ENCODE data around the gene ARHGAP6. TPM values are rescaled to one million over a fixed set of nuclear protein-coding genes. Genes with fewer than 3 reads are reported as not detected.

ARHGAP6 gene
- total and polyA plus RNA-seq, 2 of the 13 experiments (the other 11 are each of a cell fraction or from before 2014, with no cell fraction given) = 0.11 TPM; not detected in 1

- TF ChIP-seq FUBP1 (CRISPR knock-in tag; IDR thresholded peaks at IDR 0.05; ENCODE audit: borderline replicate concordance) (no peak), ZSCAN29 (CRISPR knock-in tag; conservative IDR thresholded peaks at IDR 0.05) (no peak), SMARCE1 (IDR thresholded peaks at IDR 0.05; ENCODE audit: borderline replicate concordance) (no peak)
Observed at GRCh38 chrX:11209798-11210414, 455.8 kb downstream of the ARHGAP6 start (continued).

GRCh38 chrX:11206716-11207115 lies 459.0 kb downstream of the ARHGAP6 start:
- BruUV-seq (replicated peaks) = no TSS peak
- Histone ChIP-seq H3K4me2 (ENCODE audit: low read depth, low read length) (no peak overlapping the region), H3K9me3 (ENCODE audit: low read length) (no peaks in the 10 kb centered on the region), H3K27me3 (ENCODE audit: control insufficient read depth in 1 of 2, insufficient read depth in 2 of 2, low read length in 2 of 2) (no peaks in the 10 kb centered on the region), H3K9ac (ENCODE audit: insufficient read depth, low read depth, low read length) (no peak overlapping the region), H3K27ac (ENCODE audit: extremely low read length, insufficient read depth, low read length) (no peak overlapping the region), H3K4me3 (replicated peaks in 1 of 3; ENCODE audit: insufficient read depth in 1 of 3, low read depth in 2 of 3, low read length in 3 of 3) (no peak overlapping the region), H4K20me1 (ENCODE audit: insufficient read depth, low read length) (no peaks in the 10 kb centered on the region), H3K36me3 (replicated peaks in 1 of 2; ENCODE audit: control insufficient read depth in 1 of 2, insufficient read depth in 2 of 2, low read length in 2 of 2) (no peaks in the 10 kb centered on the region), H2AFZ (ENCODE audit: low read length) (no peak overlapping the region), H3K79me2 (ENCODE audit: insufficient read depth, low read length) (no peaks in the 10 kb centered on the region), H3K4me1 (ENCODE audit: insufficient read depth, low read length) (no peaks in the 10 kb centered on the region)
- 0% methylated on average over 1 of the region's 1 CpG for WGBS (ENCODE audit: low lambda C conversion rate)
- in situ Hi-C loops (cut with HindIII; ENCODE audit: extremely low pct_ligation_motif_present, low pct_unique_long_range_greater_than_20kb) (no loop called here), intact Hi-C loops (cut with micrococcal nuclease; ENCODE audit: unreplicated experiment) (no loop called here)
- POLR2A ChIA-PET = no interaction called here
- ATAC-seq (no peak), DNase-seq (ENCODE audit: low spot score) (no peak), FAIRE-seq (no peak)
- CTCF ChIA-PET (ENCODE audit: low intra/inter-chr PET ratio, low total read pairs) = no interaction called here
- TF ChIP-seq CBFB (CRISPR knock-in tag; IDR thresholded peaks at IDR 0.05) = no peak
- TF ChIP-seq ZNF317 (CRISPR knock-in tag; IDR thresholded peaks at IDR 0.05) = no peak
- no peak for TF ChIP-seq SAP130 (CRISPR knock-in tag; IDR thresholded peaks at IDR 0.05; ENCODE audit: low read depth)
- no peak for TF ChIP-seq ZNF605 (CRISPR knock-in tag; IDR thresholded peaks at IDR 0.05)
- no peak for TF ChIP-seq ZMYM2 (CRISPR knock-in tag; IDR thresholded peaks at IDR 0.05)
- no peak for TF ChIP-seq TEAD3 (CRISPR knock-in tag; optimal IDR thresholded peaks at IDR 0.05; ENCODE audit: borderline replicate concordance)
- no peak for TF ChIP-seq ZNF441 (CRISPR knock-in tag; IDR thresholded peaks at IDR 0.05; ENCODE audit: borderline replicate concordance)
- no peak for TF ChIP-seq ZNF569 (CRISPR knock-in tag; IDR thresholded peaks at IDR 0.05; ENCODE audit: borderline replicate concordance)
- TF ChIP-seq, protein P1, sequence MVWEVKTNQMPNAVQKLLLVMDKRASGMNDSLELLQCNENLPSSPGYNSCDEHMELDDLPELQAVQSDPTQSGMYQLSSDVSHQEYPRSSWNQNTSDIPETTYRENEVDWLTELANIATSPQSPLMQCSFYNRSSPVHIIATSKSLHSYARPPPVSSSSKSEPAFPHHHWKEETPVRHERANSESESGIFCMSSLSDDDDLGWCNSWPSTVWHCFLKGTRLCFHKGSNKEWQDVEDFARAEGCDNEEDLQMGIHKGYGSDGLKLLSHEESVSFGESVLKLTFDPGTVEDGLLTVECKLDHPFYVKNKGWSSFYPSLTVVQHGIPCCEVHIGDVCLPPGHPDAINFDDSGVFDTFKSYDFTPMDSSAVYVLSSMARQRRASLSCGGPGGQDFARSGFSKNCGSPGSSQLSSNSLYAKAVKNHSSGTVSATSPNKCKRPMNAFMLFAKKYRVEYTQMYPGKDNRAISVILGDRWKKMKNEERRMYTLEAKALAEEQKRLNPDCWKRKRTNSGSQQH (CRISPR knock-in tag; IDR thresholded peaks at IDR 0.05; ENCODE audit: low read depth) = no peak
- TF ChIP-seq ZNF629 (CRISPR knock-in tag; conservative IDR thresholded peaks at IDR 0.05) = no peak
- no peak for TF ChIP-seq PCBP1 (IDR thresholded peaks at IDR 0.05; ENCODE audit: borderline replicate concordance, low read depth, low read length)
- TF ChIP-seq ZBTB44 (CRISPR knock-in tag; IDR thresholded peaks at IDR 0.05) = no peak
- no peak for TF ChIP-seq HDAC2 (CRISPR knock-in tag; IDR thresholded peaks at IDR 0.05)
- no peak for TF ChIP-seq FOSL2 (CRISPR knock-in tag; IDR thresholded peaks at IDR 0.05)
- TF ChIP-seq, protein P2, sequence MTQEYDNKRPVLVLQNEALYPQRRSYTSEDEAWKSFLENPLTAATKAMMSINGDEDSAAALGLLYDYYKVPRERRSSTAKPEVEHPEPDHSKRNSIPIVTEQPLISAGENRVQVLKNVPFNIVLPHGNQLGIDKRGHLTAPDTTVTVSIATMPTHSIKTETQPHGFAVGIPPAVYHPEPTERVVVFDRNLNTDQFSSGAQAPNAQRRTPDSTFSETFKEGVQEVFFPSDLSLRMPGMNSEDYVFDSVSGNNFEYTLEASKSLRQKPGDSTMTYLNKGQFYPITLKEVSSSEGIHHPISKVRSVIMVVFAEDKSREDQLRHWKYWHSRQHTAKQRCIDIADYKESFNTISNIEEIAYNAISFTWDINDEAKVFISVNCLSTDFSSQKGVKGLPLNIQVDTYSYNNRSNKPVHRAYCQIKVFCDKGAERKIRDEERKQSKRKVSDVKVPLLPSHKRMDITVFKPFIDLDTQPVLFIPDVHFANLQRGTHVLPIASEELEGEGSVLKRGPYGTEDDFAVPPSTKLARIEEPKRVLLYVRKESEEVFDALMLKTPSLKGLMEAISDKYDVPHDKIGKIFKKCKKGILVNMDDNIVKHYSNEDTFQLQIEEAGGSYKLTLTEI (CRISPR knock-in tag; conservative IDR thresholded peaks at IDR 0.05) = no peak

Data from HepG2 (cell line).